Measurements from ENCODE around the gene EXD3.

The EXD3 gene

GRCh38 chr9:137432687-137433348 lies 9.9 kb upstream of the EXD3 start:
- TF ChIP-seq CTCF (IDR thresholded peaks at IDR 0.05; ENCODE audit: insufficient read depth, low read depth, low read length, missing control alignments), result no peak
- no peak overlapping the region for H3K4me3 ChIP-seq (ENCODE audit: low read depth, low read length)
- DNase-seq (ENCODE audit: low read depth), result no peak

GRCh38 chr9:137431416-137431931 lies 8.5 kb upstream of the EXD3 start:
- H3K4me3 ChIP-seq (ENCODE audit: low read depth, low read length), result no peak overlapping the region
- no peak for TF ChIP-seq CTCF (IDR thresholded peaks at IDR 0.05; ENCODE audit: insufficient read depth, low read depth, low read length, missing control alignments)
- DNase-seq (ENCODE audit: low read depth), result no peak

GRCh38 chr9:137430723-137431415 lies 7.9 kb upstream of the EXD3 start:
- no peak for TF ChIP-seq CTCF (IDR thresholded peaks at IDR 0.05; ENCODE audit: insufficient read depth, low read depth, low read length, missing control alignments)
- no peak overlapping the region for H3K4me3 ChIP-seq (ENCODE audit: low read depth, low read length)
- DNase-seq (ENCODE audit: low read depth), result no peak

GRCh38 chr9:137429974-137430722 lies 7.2 kb upstream of the EXD3 start:
- no peak overlapping the region for H3K4me3 ChIP-seq (ENCODE audit: low read depth, low read length)
- peak; percentile 53 for DNase-seq (ENCODE audit: low read depth)
- no peak for TF ChIP-seq CTCF (IDR thresholded peaks at IDR 0.05; ENCODE audit: insufficient read depth, low read depth, low read length, missing control alignments)

GRCh38 chr9:137429546-137429890 lies 6.6 kb upstream of the EXD3 start:
- no peak for TF ChIP-seq CTCF (IDR thresholded peaks at IDR 0.05; ENCODE audit: insufficient read depth, low read depth, low read length, missing control alignments)
- DNase-seq (ENCODE audit: low read depth), result no peak
- no peak overlapping the region for H3K4me3 ChIP-seq (ENCODE audit: low read depth, low read length)

- DNase-seq (ENCODE audit: low read depth), result no peak
- TF ChIP-seq CTCF (IDR thresholded peaks at IDR 0.05; ENCODE audit: insufficient read depth, low read depth, low read length, missing control alignments), result no peak
- no peak overlapping the region for H3K4me3 ChIP-seq (ENCODE audit: low read depth, low read length)
Observed at GRCh38 chr9:137428841-137429545, 6.0 kb upstream of the EXD3 start.

Data from GM12865 (cell line).